Measurements from ENCODE around the gene FHIT.

Gene FHIT

DNA sequence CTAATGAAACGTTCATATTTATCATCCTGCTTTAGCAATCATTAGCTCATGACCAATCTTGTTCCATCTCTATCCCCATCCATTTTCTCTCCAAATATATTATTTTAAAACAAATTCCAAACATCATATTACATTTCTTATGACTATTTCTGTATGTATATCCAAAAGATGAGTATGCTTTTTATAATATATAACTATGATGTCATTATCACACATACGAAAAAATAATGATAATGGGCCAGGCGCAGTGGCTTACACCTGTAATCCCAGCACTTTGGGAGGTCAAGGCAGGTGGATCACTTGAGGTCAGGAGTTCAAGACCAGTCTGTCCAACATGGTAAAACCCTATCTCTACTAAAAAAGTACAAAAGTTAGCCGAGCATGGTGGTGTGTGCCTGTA is 280.4 kb downstream of the FHIT start:
- no peaks in the 10 kb centered on the region for H3K4me1 ChIP-seq (ENCODE audit: control insufficient read depth in 1 of 2, insufficient read depth in 1 of 2, low read depth in 1 of 2, low read length in 1 of 2)
- no peaks in the 10 kb centered on the region for H3K9me3 ChIP-seq
- no peak overlapping the region for H3K27ac ChIP-seq
- H3K27me3 ChIP-seq: no peaks in the 10 kb centered on the region
- no peak overlapping the region for H3K4me3 ChIP-seq (ENCODE audit: low read depth in 1 of 2, low read length in 1 of 2)
- TF ChIP-seq, protein P1, sequence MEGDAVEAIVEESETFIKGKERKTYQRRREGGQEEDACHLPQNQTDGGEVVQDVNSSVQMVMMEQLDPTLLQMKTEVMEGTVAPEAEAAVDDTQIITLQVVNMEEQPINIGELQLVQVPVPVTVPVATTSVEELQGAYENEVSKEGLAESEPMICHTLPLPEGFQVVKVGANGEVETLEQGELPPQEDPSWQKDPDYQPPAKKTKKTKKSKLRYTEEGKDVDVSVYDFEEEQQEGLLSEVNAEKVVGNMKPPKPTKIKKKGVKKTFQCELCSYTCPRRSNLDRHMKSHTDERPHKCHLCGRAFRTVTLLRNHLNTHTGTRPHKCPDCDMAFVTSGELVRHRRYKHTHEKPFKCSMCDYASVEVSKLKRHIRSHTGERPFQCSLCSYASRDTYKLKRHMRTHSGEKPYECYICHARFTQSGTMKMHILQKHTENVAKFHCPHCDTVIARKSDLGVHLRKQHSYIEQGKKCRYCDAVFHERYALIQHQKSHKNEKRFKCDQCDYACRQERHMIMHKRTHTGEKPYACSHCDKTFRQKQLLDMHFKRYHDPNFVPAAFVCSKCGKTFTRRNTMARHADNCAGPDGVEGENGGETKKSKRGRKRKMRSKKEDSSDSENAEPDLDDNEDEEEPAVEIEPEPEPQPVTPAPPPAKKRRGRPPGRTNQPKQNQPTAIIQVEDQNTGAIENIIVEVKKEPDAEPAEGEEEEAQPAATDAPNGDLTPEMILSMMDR (IDR thresholded peaks at IDR 0.05): no peak
- no peaks in the 10 kb centered on the region for H3K36me3 ChIP-seq

DNA sequence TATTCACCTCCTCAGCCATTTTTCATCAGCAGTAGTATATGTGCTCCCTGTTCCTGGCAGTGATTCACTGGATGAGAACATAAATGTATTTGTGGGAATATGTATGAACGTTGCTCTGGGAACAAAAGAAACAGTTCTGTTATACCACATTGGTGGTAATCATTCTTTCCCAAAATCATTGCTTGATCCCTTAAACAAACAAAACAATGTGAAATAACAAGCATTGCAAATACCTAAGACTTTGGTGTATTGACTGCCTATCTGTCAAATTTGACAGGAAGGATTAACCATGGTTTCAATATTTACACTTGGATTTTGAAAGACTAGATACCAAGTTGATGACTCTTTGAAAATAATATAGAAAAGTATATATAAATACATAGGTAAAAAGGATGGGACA is 284.1 kb downstream of the FHIT start:
- H3K4me3 ChIP-seq (ENCODE audit: low read depth in 1 of 2, low read length in 1 of 2): no peak overlapping the region
- no peaks in the 10 kb centered on the region for H3K27me3 ChIP-seq
- no peak overlapping the region for H3K27ac ChIP-seq
- H3K4me1 ChIP-seq (ENCODE audit: control insufficient read depth in 1 of 2, insufficient read depth in 1 of 2, low read depth in 1 of 2, low read length in 1 of 2): no peaks in the 10 kb centered on the region
- H3K9me3 ChIP-seq: no peaks in the 10 kb centered on the region
- H3K36me3 ChIP-seq: no peaks in the 10 kb centered on the region
- TF ChIP-seq, protein P1 (IDR thresholded peaks at IDR 0.05): no peak

DNA sequence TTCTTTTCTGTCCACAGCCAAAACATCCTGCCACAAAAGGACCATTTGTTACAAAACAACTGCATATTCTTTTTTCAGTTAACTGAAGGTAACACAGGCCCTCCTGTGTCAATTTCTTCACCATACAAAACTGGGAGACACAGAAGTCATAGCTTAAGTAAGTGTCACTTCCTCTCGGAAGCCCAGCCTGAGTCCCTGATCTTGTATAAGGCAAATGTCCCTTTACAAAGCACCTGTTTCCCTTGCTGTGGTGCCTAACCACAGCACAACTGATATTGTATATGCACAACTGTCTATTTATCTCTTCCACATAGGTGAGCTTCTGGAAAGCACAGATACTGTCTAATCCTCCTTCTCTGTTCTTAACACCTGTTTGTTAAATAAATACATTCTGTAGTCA is 293.7 kb downstream of the FHIT start:
- Histone ChIP-seq H3K27me3 (no peaks in the 10 kb centered on the region), H3K4me3 (ENCODE audit: low read depth in 1 of 2, low read length in 1 of 2) (no peak overlapping the region), H3K9me3 (no peaks in the 10 kb centered on the region), H3K36me3 (no peaks in the 10 kb centered on the region), H3K27ac (no peak overlapping the region), H3K4me1 (ENCODE audit: control insufficient read depth in 1 of 2, insufficient read depth in 1 of 2, low read depth in 1 of 2, low read length in 1 of 2) (no peaks in the 10 kb centered on the region)
- TF ChIP-seq, protein P1 (IDR thresholded peaks at IDR 0.05): no peak

DNA sequence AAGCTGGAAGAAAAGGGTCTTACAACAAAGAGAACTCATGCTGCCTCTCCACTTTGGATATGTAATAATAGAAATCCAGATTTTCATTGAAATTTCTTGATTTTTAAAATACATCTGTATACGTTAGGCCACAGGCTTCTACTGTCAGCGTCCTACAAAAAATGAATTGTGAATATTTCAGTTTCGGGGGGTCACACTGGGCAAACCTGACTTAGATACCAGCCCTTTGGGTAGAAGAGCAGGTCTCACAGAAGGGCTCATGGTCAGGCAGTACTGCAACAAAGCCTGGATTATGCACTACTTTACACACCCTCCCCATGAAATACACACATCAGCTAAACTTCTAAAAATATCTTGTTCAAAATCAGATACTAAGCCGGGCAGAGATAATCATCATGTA is 294.5 kb downstream of the FHIT start:
- Histone ChIP-seq H3K9me3 (no peaks in the 10 kb centered on the region), H3K27ac (no peak overlapping the region)
- TF ChIP-seq, protein P1 (IDR thresholded peaks at IDR 0.05): no peak

DNA sequence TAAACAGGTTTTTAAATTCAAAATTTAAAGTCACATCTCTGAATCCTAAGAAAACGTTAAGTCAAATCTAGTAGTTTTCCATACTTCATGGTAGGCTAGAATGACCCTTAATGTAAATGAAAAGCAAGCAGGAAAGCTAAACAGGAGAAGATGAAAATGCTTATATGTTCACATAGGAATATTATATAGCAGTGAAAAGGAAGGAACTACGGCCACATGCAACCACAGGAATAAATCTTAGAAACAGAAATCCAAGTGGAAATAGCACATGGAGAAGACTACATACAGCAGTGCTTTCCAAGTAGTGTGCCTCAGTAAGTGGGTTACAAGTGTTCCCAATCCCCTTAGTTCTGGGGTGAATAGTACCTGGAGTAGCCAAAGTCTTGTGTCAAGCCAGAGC is 296.2 kb downstream of the FHIT start:
- TF ChIP-seq, protein P1 (IDR thresholded peaks at IDR 0.05): no peak

More for the DNA sequence above, 294.5 kb downstream of the FHIT start:
- no peaks in the 10 kb centered on the region for H3K27me3 ChIP-seq
- H3K4me1 ChIP-seq (ENCODE audit: control insufficient read depth in 1 of 2, insufficient read depth in 1 of 2, low read depth in 1 of 2, low read length in 1 of 2): no peaks in the 10 kb centered on the region
- H3K4me3 ChIP-seq (ENCODE audit: low read depth in 1 of 2, low read length in 1 of 2): no peak overlapping the region
- H3K36me3 ChIP-seq: no peaks in the 10 kb centered on the region

DNA sequence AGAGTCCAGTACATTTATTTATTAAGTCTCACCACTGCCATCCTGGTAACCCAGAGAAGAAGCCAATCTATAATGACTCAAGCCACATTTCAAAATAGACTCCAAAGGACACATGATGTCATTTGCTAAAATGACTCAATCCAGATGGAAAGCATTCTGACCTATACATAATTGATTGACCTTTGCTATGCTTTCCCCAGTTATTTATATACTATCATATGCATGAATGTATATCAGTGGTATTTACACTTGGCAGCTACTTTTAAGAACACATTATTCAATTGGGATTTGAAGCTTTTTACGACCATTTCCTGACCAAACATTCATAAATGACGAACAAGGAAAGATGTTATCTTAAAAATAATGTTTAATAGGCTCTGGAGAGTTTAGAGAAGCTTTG is 297.2 kb downstream of the FHIT start:
- TF ChIP-seq, protein P1 (IDR thresholded peaks at IDR 0.05): no peak
- Histone ChIP-seq H3K27me3 (no peaks in the 10 kb centered on the region), H3K4me3 (ENCODE audit: low read depth in 1 of 2, low read length in 1 of 2) (no peak overlapping the region), H3K9me3 (no peaks in the 10 kb centered on the region), H3K36me3 (no peaks in the 10 kb centered on the region), H3K4me1 (ENCODE audit: control insufficient read depth in 1 of 2, insufficient read depth in 1 of 2, low read depth in 1 of 2, low read length in 1 of 2) (no peaks in the 10 kb centered on the region), H3K27ac (no peak overlapping the region)

More for the DNA sequence above, 296.2 kb downstream of the FHIT start:
- no peak overlapping the region for H3K4me3 ChIP-seq (ENCODE audit: low read depth in 1 of 2, low read length in 1 of 2)
- no peaks in the 10 kb centered on the region for H3K36me3 ChIP-seq
- no peak overlapping the region for H3K27ac ChIP-seq
- H3K27me3 ChIP-seq: no peaks in the 10 kb centered on the region
- H3K9me3 ChIP-seq: no peaks in the 10 kb centered on the region
- H3K4me1 ChIP-seq (ENCODE audit: control insufficient read depth in 1 of 2, insufficient read depth in 1 of 2, low read depth in 1 of 2, low read length in 1 of 2): no peaks in the 10 kb centered on the region

Data from neutrophil (primary cell).